Esophagus (tissue), 2 donors: ENCODE data around the gene AHDC1. TPM values are rescaled to one million over a fixed set of nuclear protein-coding genes. Genes with fewer than 3 reads are reported as not detected.

Source experiments
- H3K27ac ChIP-seq, 2 donors: one replicate each; pipeline ENCODE4 v1.5.1; 2013; ENCODE audit warnings: low read depth in 2 of 2, mild to moderate bottlenecking in 2 of 2, inconsistent platforms in 1 of 2, low read length in 1 of 2, moderate library complexity in 1 of 2
- H3K27me3 ChIP-seq, 2 donors: one replicate each; pipeline ENCODE4 v1.6.1; 2013; ENCODE audit warnings: low read length in 2 of 2, control low read depth in 1 of 2, mild to moderate bottlenecking in 1 of 2; ENCODE audit not compliant: insufficient read depth in 2 of 2, control insufficient read depth in 1 of 2
- H3K36me3 ChIP-seq, 2 donors: one replicate each; pipeline ENCODE4 v1.6.1; 2013; ENCODE audit warnings: low read length in 1 of 2; ENCODE audit not compliant: control insufficient read depth in 2 of 2, insufficient read depth in 2 of 2
- H3K4me1 ChIP-seq, 2 donors: one replicate each; pipeline ENCODE4 v1.6.1; 2013; ENCODE audit warnings: low read length in 1 of 2; ENCODE audit not compliant: control insufficient read depth in 2 of 2, insufficient read depth in 2 of 2
- H3K4me3 ChIP-seq, 2 donors: one replicate each; pipeline ENCODE4 v1.5.1; 2013; ENCODE audit warnings: low read length in 2 of 2, mild to moderate bottlenecking in 2 of 2, low read depth in 1 of 2, moderate library complexity in 1 of 2
- H3K9me3 ChIP-seq, 2 donors: one replicate each; pipeline ENCODE4 v1.6.1; 2013; ENCODE audit warnings: mild to moderate bottlenecking in 2 of 2, low read depth in 1 of 2, low read length in 1 of 2, moderate library complexity in 1 of 2; ENCODE audit not compliant: control insufficient read depth in 2 of 2, insufficient read depth in 1 of 2
- WGBS, 2 donors: extraction: QIAGEN DNeasy Blood & Tissue Kit; methylation state at CpG; one replicate each; pipeline ENCODE4 v1.1.7; 2013; 5-methylcytosine and 5-hydroxymethylcytosine counted together
- polyA plus RNA-seq, 2 donors: library from polyadenylated mRNA; stranded (reverse); fragments of 200-250 nt; gene quantifications; one replicate each; pipeline ENCODE4 v1.2.3, GENCODE V29; 2013
- donor health status: healthy with polysubstance abuse.
- donor health status: Bipolar disorder and iron deficiency.

The AHDC1 gene
- polyA plus RNA-seq, 2 donors = 24.7 to 58.4 TPM

DNA sequence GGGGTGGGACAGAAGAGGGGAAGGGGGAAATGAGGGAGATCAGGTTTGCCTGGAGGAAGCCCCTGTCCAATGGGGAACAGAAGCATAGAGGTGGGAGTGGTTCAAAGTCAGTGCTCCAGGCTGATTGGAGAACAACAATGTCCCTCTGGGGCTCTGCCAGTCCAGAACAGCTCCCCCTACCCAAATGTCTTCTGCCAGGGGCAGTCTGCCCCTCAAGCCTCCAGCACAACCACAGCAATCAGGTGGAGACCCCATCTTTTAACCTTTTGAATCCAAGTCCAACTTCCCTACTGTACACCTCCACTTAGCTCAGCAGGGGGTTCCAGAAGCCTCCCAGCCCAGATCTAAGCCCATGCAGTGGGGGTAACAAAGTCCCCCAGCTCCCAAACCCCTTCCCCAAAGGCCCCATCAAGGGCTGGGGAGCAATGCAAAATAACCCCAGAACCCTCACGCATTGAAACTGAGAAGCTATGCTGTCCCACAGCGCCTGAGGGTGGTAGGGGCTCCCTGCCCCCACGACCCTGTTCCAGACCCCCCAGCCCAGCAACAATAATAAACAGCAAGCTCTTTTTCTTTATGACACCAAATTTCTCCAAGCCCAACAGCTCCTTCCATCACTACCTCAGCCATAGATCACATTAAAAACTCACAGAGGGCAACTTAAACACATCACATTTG is 3.3 kb downstream of the AHDC1 start:
- Histone ChIP-seq H3K4me3 (peak overlapping the region; percentile 37 to 94), H3K4me1 (peaks cover 29 to 50% of the 10 kb centered on the region in 2 donors), H3K27ac (peak overlapping the region; percentile 34 to 95), H3K36me3 (peaks cover 0 to 12% of the 10 kb centered on the region in 2 donors), H3K9me3 (no peaks in the 10 kb centered on the region), H3K27me3 (no peaks in the 10 kb centered on the region)
- WGBS, 2 donors = 44 to 61% methylated on average over 3 of the region's 3 CpGs

- 34 to 35% methylated on average over 9 of the region's 9 CpGs for WGBS, 2 donors
- H3K27ac ChIP-seq = peak overlapping the region; percentile 44 to 76
- peak overlapping the region in 1 of 2 donors; percentile 4 for H3K4me3 ChIP-seq
- H3K9me3 ChIP-seq = no peaks in the 10 kb centered on the region
- H3K36me3 ChIP-seq = peaks cover 0 to 13% of the 10 kb centered on the region in 2 donors
- no peaks in the 10 kb centered on the region for H3K27me3 ChIP-seq
- peaks cover 29 to 57% of the 10 kb centered on the region in 2 donors for H3K4me1 ChIP-seq
Observed at GRCh38 chr1:27599605-27600497, 4.1 kb downstream of the AHDC1 start.

- H3K27ac ChIP-seq = peak overlapping the region; percentile 6 to 76
- peaks cover 35 to 62% of the 10 kb centered on the region in 2 donors for H3K4me1 ChIP-seq
- 7 to 8% methylated on average over 6 of the region's 6 CpGs for WGBS, 2 donors
- no peaks in the 10 kb centered on the region for H3K9me3 ChIP-seq
- peak overlapping the region in 1 of 2 donors; percentile 4 for H3K4me3 ChIP-seq
- H3K36me3 ChIP-seq = peaks cover 0 to 13% of the 10 kb centered on the region in 2 donors
- no peaks in the 10 kb centered on the region for H3K27me3 ChIP-seq
Observed at GRCh38 chr1:27598902-27599528, 4.9 kb downstream of the AHDC1 start.

- H3K9me3 ChIP-seq = no peaks in the 10 kb centered on the region
- 50 to 57% methylated on average over 3 of the region's 3 CpGs for WGBS, 2 donors
- H3K4me1 ChIP-seq = peaks cover 35 to 65% of the 10 kb centered on the region in 2 donors
- H3K4me3 ChIP-seq = no peak overlapping the region
- H3K27ac ChIP-seq = peak overlapping the region in 1 of 2 donors; percentile 76
- peaks cover 0 to 13% of the 10 kb centered on the region in 2 donors for H3K36me3 ChIP-seq
- no peaks in the 10 kb centered on the region for H3K27me3 ChIP-seq
Observed at GRCh38 chr1:27598295-27598687, 5.7 kb downstream of the AHDC1 start.

DNA sequence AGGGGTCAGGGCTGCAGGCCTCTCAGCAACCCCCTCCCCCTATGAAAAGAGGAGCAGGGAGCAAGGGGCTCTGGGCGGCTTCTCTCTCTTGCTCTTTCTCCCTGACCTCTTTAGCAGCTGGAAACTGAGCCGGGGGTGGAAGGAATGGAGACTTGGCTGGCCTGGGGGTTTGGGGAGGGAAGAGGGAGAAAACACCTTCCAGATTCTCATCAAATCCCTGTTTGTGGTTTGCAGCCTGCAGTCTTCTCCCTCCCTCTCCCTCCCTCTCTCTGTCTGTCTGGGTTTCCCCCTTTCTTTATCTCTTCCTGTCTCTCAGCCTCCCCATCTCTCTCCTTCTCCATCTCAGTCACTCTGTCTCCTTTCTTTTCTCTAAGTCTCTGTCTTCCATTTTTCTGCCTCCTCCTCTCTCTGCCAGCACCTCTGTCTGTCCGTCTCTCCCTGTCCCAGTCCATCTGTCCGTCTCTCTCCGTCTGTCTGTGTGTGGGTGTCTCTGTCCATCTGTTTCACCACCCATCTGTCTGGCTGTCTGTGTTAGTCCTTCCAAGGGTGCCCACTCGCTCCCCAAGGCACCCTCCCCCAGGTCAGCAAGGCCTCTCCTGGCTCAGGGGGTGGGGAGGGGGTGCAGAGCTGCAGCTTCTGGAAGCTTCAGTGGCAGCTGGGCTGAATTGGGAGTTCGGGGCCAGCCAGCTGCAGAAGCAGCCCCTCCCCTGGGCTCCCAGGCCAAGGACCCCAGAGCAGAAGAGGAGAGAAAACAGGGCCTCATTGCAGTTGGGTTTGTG is 6.2 kb downstream of the AHDC1 start:
- Histone ChIP-seq H3K27me3 (no peaks in the 10 kb centered on the region), H3K4me1 (peaks cover 35 to 65% of the 10 kb centered on the region in 2 donors), H3K4me3 (no peak overlapping the region), H3K27ac (peak overlapping the region; percentile 44 to 76), H3K9me3 (no peaks in the 10 kb centered on the region), H3K36me3 (peaks cover 0 to 13% of the 10 kb centered on the region in 2 donors)
- WGBS, 2 donors = 58 to 59% methylated on average over 7 of the region's 7 CpGs

DNA sequence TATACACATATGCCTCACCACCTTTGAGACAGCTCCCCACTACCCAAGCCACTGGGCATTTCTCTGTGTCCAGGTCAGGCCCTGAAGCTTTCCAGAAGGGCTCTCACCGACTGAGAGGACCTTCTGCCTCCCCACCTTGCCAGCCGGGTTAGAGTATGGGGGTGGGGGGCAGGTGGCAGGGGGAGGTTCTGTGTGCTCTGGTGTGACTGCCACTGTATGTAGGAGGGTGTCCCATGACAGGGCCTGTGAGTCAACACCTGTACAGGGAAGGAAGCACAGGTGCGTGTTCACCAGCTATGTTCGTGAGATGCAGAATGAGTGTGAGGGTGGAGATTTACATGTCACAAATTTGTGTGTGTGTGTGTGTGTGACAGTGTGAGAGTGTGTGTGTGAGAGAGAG is 7.0 kb downstream of the AHDC1 start:
- H3K4me3 ChIP-seq = no peak overlapping the region
- peak overlapping the region; percentile 44 to 76 for H3K27ac ChIP-seq
- peaks cover 38 to 67% of the 10 kb centered on the region in 2 donors for H3K4me1 ChIP-seq
- H3K36me3 ChIP-seq = peaks cover 0 to 13% of the 10 kb centered on the region in 2 donors
- H3K9me3 ChIP-seq = no peaks in the 10 kb centered on the region
- H3K27me3 ChIP-seq = no peaks in the 10 kb centered on the region
- 43 to 60% methylated on average over 4 of the region's 4 CpGs for WGBS, 2 donors

GRCh38 chr1:27596261-27596660 is 7.7 kb downstream of the AHDC1 start:
- peaks cover 39 to 71% of the 10 kb centered on the region in 2 donors for H3K4me1 ChIP-seq
- peak overlapping the region in 1 of 2 donors; percentile 72 for H3K27ac ChIP-seq
- no peaks in the 10 kb centered on the region for H3K9me3 ChIP-seq
- no peaks in the 10 kb centered on the region for H3K27me3 ChIP-seq
- H3K36me3 ChIP-seq = peaks cover 0 to 13% of the 10 kb centered on the region in 2 donors
- 36 to 40% methylated on average over 9 of the region's 9 CpGs for WGBS, 2 donors
- H3K4me3 ChIP-seq = no peak overlapping the region

DNA sequence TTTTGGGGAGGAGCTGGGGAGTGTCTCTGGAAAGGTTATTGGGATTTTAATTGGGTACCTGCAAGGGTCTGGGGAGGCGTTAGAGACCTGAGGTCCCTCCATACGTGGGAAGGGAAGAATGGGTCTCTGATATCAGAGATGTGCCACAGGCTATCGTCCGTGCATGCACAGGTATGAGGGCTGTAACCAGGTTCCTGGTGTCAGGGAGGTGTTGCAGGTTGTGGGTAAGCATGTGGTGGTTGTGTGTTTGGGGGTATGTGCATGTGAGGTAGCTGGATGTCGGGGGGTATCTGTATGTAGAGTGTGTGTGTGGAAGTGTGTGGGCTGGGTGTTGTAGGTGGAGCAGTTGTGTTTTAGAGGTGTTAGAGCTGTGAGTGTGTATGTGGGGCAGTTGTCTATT is 8.3 kb downstream of the AHDC1 start:
- H3K4me3 ChIP-seq = no peak overlapping the region
- H3K9me3 ChIP-seq = no peaks in the 10 kb centered on the region
- no peaks in the 10 kb centered on the region for H3K27me3 ChIP-seq
- peak overlapping the region; percentile 29 to 72 for H3K27ac ChIP-seq
- 52 to 62% methylated on average over 5 of the region's 5 CpGs for WGBS, 2 donors
- peaks cover 44 to 71% of the 10 kb centered on the region in 2 donors for H3K4me1 ChIP-seq
- H3K36me3 ChIP-seq = peaks cover 0 to 13% of the 10 kb centered on the region in 2 donors
